LNCAP (cell line): ENCODE data around the gene ZNF527.

Experiments
- CTCF ChIP-seq: fragments of 450-650 bp; IDR thresholded peaks from 2 replicates; pipeline ENCODE4 v1.5.1; 2017; ENCODE audit warnings: mild to moderate bottlenecking

ZNF527 gene

DNA sequence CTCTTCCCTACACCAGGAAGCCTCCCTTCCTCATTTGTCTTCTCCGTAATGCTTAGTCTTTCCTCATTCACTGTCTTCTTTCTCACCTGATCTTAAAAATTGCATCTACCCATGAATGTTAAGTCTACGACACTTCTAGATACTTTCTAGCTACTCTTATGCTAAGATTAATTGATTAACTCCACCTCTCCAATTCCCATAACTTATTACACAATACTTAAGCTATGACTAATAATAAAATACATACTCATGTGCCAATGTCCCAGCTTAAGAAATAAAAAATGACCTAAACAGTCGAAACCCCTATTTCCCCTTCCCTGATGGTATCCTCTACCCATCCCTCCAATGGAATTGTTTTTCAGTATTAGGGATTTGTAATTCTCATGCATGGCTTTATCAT lies 22.8 kb upstream of the ZNF527 start:
- TF ChIP-seq CTCF, result no peak

GRCh38 chr19:37353968-37354367 lies 16.9 kb upstream of the ZNF527 start:
- no peak for TF ChIP-seq CTCF

DNA sequence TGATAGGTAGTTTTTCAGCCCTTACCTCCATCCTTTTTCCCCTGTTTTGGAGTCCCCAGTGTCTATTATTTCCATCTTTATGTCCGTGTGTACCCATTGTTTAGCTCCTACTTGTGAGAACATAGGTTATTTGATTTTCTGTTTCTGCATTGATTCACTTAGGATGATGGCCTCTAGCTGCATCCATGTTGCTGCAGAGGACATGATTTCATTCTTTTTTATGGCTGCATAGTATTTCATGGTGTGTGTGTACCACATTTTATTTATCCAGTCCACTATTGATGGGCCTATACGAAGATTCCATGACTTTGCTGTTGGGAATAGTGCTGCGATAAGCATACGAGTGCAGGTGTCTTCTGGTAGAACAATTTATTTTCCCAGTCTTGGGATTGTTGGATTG lies 15.0 kb upstream of the ZNF527 start:
- TF ChIP-seq CTCF, result no peak

GRCh38 chr19:37361994-37362393 lies 8.9 kb upstream of the ZNF527 start:
- TF ChIP-seq CTCF, result no peak

DNA sequence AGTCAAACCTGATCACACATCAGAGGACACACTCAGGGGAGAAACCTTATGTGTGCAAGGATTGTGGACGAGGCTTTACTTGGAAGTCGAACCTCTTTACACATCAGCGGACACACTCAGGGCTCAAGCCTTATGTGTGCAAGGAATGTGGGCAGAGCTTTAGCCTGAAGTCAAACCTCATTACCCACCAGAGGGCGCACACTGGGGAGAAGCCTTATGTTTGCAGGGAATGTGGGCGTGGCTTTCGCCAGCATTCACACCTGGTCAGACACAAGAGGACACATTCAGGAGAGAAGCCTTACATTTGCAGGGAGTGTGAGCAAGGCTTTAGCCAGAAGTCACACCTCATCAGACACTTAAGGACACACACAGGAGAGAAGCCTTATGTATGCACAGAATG lies 8.2 kb upstream of the ZNF527 start:
- peak; percentile 28; the same call in 1 of the 2 replicates for TF ChIP-seq CTCF

- no peak for TF ChIP-seq CTCF
Measured at GRCh38 chr19:37389234-37389633, 18.3 kb downstream of the ZNF527 start.

DNA sequence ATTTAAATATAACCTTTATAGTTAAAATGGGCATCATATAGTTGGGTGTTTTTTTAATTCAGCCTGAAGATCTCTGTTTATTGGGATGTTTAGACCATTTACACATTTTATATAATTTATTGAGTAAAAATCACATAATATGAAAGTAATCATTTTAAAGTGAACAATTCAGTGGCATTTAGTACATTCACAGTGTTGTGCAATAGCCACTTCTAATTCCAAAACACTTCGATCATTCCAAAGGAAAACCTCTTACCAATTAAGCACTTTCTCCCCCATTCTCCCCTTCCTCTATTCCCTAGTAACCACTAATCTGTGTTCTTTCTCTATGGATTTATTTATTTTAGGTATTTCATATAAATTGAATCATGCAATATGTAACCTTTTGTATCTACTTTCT lies 30.2 kb downstream of the ZNF527 start:
- TF ChIP-seq CTCF, result no peak

DNA sequence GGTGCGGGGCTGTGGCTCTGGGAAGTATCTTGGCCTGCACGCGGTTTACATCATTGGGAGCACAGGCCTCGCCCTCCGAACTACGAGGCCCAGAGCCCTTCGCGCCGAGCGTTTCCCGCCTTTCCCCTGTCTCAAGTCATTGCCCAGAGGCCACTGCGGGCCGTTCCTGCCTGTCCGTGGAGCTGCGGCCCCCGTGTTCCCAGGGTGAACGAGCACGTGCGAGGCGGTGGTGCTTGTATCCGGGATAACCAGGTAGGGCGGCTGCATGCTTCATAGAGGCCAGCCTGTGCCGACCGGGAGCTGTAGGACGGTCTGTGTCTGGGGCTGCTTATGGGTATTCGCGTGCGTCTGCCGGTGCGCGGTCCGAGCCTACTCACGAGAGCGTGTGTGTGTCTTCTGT lies 32.5 kb downstream of the ZNF527 start:
- no peak for TF ChIP-seq CTCF
